ENCODE measurements around the gene MALT1. TPM values are rescaled to one million over a fixed set of nuclear protein-coding genes. Genes with fewer than 3 reads are reported as not detected.
A peak's percentile ranks its signal among the peaks of the same experiment; 100 is the strongest.

MALT1 gene, protein sequence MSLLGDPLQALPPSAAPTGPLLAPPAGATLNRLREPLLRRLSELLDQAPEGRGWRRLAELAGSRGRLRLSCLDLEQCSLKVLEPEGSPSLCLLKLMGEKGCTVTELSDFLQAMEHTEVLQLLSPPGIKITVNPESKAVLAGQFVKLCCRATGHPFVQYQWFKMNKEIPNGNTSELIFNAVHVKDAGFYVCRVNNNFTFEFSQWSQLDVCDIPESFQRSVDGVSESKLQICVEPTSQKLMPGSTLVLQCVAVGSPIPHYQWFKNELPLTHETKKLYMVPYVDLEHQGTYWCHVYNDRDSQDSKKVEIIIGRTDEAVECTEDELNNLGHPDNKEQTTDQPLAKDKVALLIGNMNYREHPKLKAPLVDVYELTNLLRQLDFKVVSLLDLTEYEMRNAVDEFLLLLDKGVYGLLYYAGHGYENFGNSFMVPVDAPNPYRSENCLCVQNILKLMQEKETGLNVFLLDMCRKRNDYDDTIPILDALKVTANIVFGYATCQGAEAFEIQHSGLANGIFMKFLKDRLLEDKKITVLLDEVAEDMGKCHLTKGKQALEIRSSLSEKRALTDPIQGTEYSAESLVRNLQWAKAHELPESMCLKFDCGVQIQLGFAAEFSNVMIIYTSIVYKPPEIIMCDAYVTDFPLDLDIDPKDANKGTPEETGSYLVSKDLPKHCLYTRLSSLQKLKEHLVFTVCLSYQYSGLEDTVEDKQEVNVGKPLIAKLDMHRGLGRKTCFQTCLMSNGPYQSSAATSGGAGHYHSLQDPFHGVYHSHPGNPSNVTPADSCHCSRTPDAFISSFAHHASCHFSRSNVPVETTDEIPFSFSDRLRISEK
- 81.2 and 95.6 TPM in 2 replicates for total RNA-seq
- 137 TPM for total RNA-seq (2013)
- 42.4 and 55.2 TPM in 2 replicates for polyA plus RNA-seq
- 52.4 and 63.2 TPM in 2 replicates for polyA minus RNA-seq

GRCh38 chr18:58671111-58671631 is at the start of gene MALT1:
TSS of gene MALT1 (plus strand) at chr18:58671465. CDS start at chr18:58671644, 179 bp downstream.
- H2AFZ ChIP-seq (ENCODE audit: insufficient read depth, low read depth, low read length, poor library complexity, severe bottlenecking): peak within 1 kb of the TSS; percentile 78
- H3K36me3 ChIP-seq (replicated peaks in 1 of 2; ENCODE audit: control extremely low read depth in 1 of 2, control insufficient read depth in 1 of 2, extremely low read depth in 1 of 2, insufficient read depth in 2 of 2, low read length in 1 of 2): peaks cover 7 to 25% of the 10 kb centered on the region in 2 experiments
- peaks cover 47 to 48% of the 10 kb centered on the region in 2 donors for H3K4me1 ChIP-seq (ENCODE audit: control insufficient read depth in 2 of 2, insufficient read depth in 2 of 2, low read length in 2 of 2)
- H3K79me2 ChIP-seq (ENCODE audit: control insufficient read depth, insufficient read depth, low read length): peaks cover 70% of the 10 kb centered on the region
- ChIA-PET CTCF (interaction anchor here (0.8 to 3.6 kb wide), 19 partner anchors 9 to 387 kb away, joined by 3 to 61 read pairs (median 5); no protein-coding TSS in a partner anchor), POLR2A (interaction anchor here (0.7 to 3.6 kb wide), 14 partner anchors 8 to 408 kb away, joined by 3 to 33 read pairs (median 4); no protein-coding TSS in a partner anchor)
- peak within 1 kb of the TSS; percentile 84 to 92 (median 87) for H3K4me3 ChIP-seq (ENCODE audit: control extremely low read depth in 1 of 5, extremely low read depth in 1 of 5, insufficient read depth in 1 of 5, low read depth in 2 of 5, low read length in 4 of 5)
- Mint-ChIP-seq H3K27ac (peak within 1 kb of the TSS; percentile 97), H3K4me1 (peaks cover 63% of the 10 kb centered on the region), H3K27me3 (no peaks in the 10 kb centered on the region), H3K9me3 (ENCODE audit: insufficient read depth) (no peaks in the 10 kb centered on the region), H3K4me3 (peak within 1 kb of the TSS; percentile 97)
- H3K9me3 ChIP-seq (ENCODE audit: control extremely low read depth in 1 of 3, control insufficient read depth in 2 of 3, insufficient read depth in 1 of 3, low read length in 2 of 3): no peaks in the 10 kb centered on the region
- intact Hi-C loops (cut with micrococcal nuclease): loop anchor here (1.0 to 5.0 kb wide), 7 partner anchors 13 to 688 kb away; partner anchors contain the start of gene LMAN1
- 0% methylated on average over 60 of the region's 60 CpGs for WGBS (ENCODE audit: insufficient coverage)
- no peaks in the 10 kb centered on the region for H3K27me3 ChIP-seq (replicated peaks in 1 of 4; ENCODE audit: control extremely low read depth in 1 of 4, control insufficient read depth in 3 of 4, insufficient read depth in 4 of 4, low read length in 3 of 4)
- TF ChIP-seq EZH2 (IDR thresholded peaks at IDR 0.05; ENCODE audit: borderline replicate concordance, insufficient read depth, low read depth, low read length, poor library complexity, severe bottlenecking) (no peak), CTCF (IDR thresholded peaks at IDR 0.05) (no peak)
- ATAC-seq (ENCODE audit: low read depth) (peak; percentile 86), DNase-seq (peak; percentile 94)
- H3K4me2 ChIP-seq (replicated peaks; ENCODE audit: low read depth, low read length, poor library complexity, severe bottlenecking): peak within 1 kb of the TSS; percentile 86
- H4K20me1 ChIP-seq (ENCODE audit: control insufficient read depth, insufficient read depth, low read length, poor library complexity, severe bottlenecking): peaks cover 34% of the 10 kb centered on the region
- peak within 1 kb of the TSS; percentile 81 for H3K9ac ChIP-seq (ENCODE audit: low read length)
- H3K27ac ChIP-seq (ENCODE audit: low read length in 2 of 2): peak within 1 kb of the TSS; percentile 73 to 88

All from B cell (primary cell).